Prostate gland (tissue), 2 donors: Measurements from ENCODE around the gene SOX9. TPM values are rescaled to one million over a fixed set of nuclear protein-coding genes. Genes with fewer than 3 reads are reported as not detected.

Source experiments
- DNase-seq: peaks from one replicate; pipeline ENCODE4 v3.0.0-alpha.2; 2019; ENCODE audit warnings: low spot score
- H3K27ac ChIP-seq, 2 donors: fragments of 200-600 bp; sonication (generic); 2 replicates each; pipeline ENCODE4 v1.5.1; 2017 to 2019
- H3K27me3 ChIP-seq: fragments of 200-600 bp; sonication (generic); replicated peaks from 2 replicates; pipeline ENCODE4 v1.5.1; 2019; ENCODE audit not compliant: insufficient read depth
- H3K36me3 ChIP-seq, 2 donors: fragments of 200-600 bp; sonication (generic); 1 replicate in 1 of 2; 2 replicates in 1 of 2; pipeline versions ENCODE4 v1.5.1 to v1.8.1; 2017 to 2019
- H3K4me1 ChIP-seq: fragments of 200-600 bp; sonication (generic); replicated peaks from 2 replicates; pipeline ENCODE4 v1.5.1; 2019
- H3K4me3 ChIP-seq, 2 donors: fragments of 200-600 bp; sonication (generic); 2 replicates each; pipeline ENCODE4 v1.5.1; 2017 to 2019
- H3K9me3 ChIP-seq: fragments of 200-600 bp; sonication (generic); 2 replicates; pipeline ENCODE4 v1.5.1; 2017
- CTCF ChIP-seq, 4 experiments: fragments of 200-600 bp in 2 of 4; fragments of 450-650 bp in 2 of 4; sonication (generic) in 2 of 4; IDR thresholded peaks; 1 replicate in 3 of 4; 2 replicates in 1 of 4; pipeline ENCODE4 v1.5.1; 2016 to 2019; ENCODE audit warnings: antibody characterized with exemption in 4 of 4, mild to moderate bottlenecking in 2 of 4, moderate library complexity in 2 of 4
- POLR2A ChIP-seq: fragments of 450-650 bp; IDR thresholded peaks from one replicate; pipeline ENCODE4 v1.6.1; 2016; ENCODE audit warnings: antibody characterized with exemption, mild to moderate bottlenecking
- POLR2AphosphoS5 ChIP-seq: sonication (generic); formaldehyde crosslinking; IDR thresholded peaks from one replicate; pipeline ENCODE4 v1.6.1; 2017; ENCODE audit warnings: antibody characterized with exemption
- WGBS: methylation state at CpG from one replicate; pipeline ENCODE4 v1.1.5; 2018; 5-methylcytosine and 5-hydroxymethylcytosine counted together
- intact Hi-C: fragments of 100-400 bp; cut with DNase I; formaldehyde crosslinking; loops from one replicate; pipeline ENCODE4 v1.14.2; 2022
- total RNA-seq, 2 donors: library from RNA; depleted of rRNA; stranded (reverse); fragments of >200 nt; gene quantifications; one replicate each; pipeline ENCODE4 v1.1.0, GENCODE V29; 2016

Gene SOX9
- total RNA-seq, 2 donors from 2014 or later, result 92.8 to 204 TPM

GRCh38 chr17:72093707-72094106 is 27.1 kb upstream of the SOX9 start:
- no peak for TF ChIP-seq POLR2AphosphoS5
- TF ChIP-seq CTCF (IDR thresholded peaks at IDR 0.05), result no peak
- no peak for TF ChIP-seq POLR2A
- intact Hi-C loops, result no loop called here
- WGBS, result 90% methylated on average over 3 of the region's 3 CpGs

GRCh38 chr17:72095316-72095715 is 25.5 kb upstream of the SOX9 start:
- TF ChIP-seq POLR2A (no peak), POLR2AphosphoS5 (no peak)
- no peak for DNase-seq
- Histone ChIP-seq H3K4me1 (no peaks in the 10 kb centered on the region), H3K4me3 (no peak overlapping the region), H3K27ac (no peak overlapping the region), H3K36me3 (no peaks in the 10 kb centered on the region), H3K27me3 (peaks cover 2% of the 10 kb centered on the region), H3K9me3 (no peaks in the 10 kb centered on the region)
- intact Hi-C loops, result no loop called here
- WGBS, result 82% methylated on average over 4 of the region's 4 CpGs

More at GRCh38 chr17:72093707-72094106, 27.1 kb upstream of the SOX9 start:
- Histone ChIP-seq H3K27me3 (peaks cover 2% of the 10 kb centered on the region), H3K27ac (no peak overlapping the region), H3K4me3 (no peak overlapping the region), H3K9me3 (no peaks in the 10 kb centered on the region), H3K36me3 (no peaks in the 10 kb centered on the region), H3K4me1 (no peaks in the 10 kb centered on the region)
- DNase-seq, result no peak

- Histone ChIP-seq H3K4me1 (no peaks in the 10 kb centered on the region), H3K27me3 (peaks cover 2% of the 10 kb centered on the region), H3K27ac (no peak overlapping the region), H3K4me3 (no peak overlapping the region), H3K36me3 (no peaks in the 10 kb centered on the region), H3K9me3 (no peaks in the 10 kb centered on the region)
- TF ChIP-seq POLR2AphosphoS5 (no peak), CTCF (IDR thresholded peaks at IDR 0.05) (no peak), POLR2A (no peak)
- intact Hi-C loops, result no loop called here
- 86% methylated on average over 10 of the region's 10 CpGs for WGBS
- DNase-seq, result no peak
Observed at GRCh38 chr17:72097144-72097543, 23.7 kb upstream of the SOX9 start.

GRCh38 chr17:72099919-72100318 is 20.9 kb upstream of the SOX9 start:
- no peak for TF ChIP-seq POLR2A
- TF ChIP-seq POLR2AphosphoS5, result no peak
- TF ChIP-seq CTCF (IDR thresholded peaks at IDR 0.05), result no peak
- intact Hi-C loops, result no loop called here
- 93% methylated on average over 4 of the region's 4 CpGs for WGBS
- H3K27ac ChIP-seq, result no peak overlapping the region
- H3K36me3 ChIP-seq, result no peaks in the 10 kb centered on the region
- no peak overlapping the region for H3K4me3 ChIP-seq
- H3K4me1 ChIP-seq, result no peaks in the 10 kb centered on the region
- peaks cover 2% of the 10 kb centered on the region for H3K27me3 ChIP-seq
- DNase-seq, result no peak
- no peaks in the 10 kb centered on the region for H3K9me3 ChIP-seq

- no peaks in the 10 kb centered on the region for H3K27me3 ChIP-seq
- H3K36me3 ChIP-seq, result no peaks in the 10 kb centered on the region
- H3K4me1 ChIP-seq, result no peaks in the 10 kb centered on the region
- WGBS, result 89% methylated on average over 5 of the region's 5 CpGs
- intact Hi-C loops, result no loop called here
- TF ChIP-seq CTCF (IDR thresholded peaks at IDR 0.05), result no peak
- TF ChIP-seq POLR2AphosphoS5, result no peak
- no peak for TF ChIP-seq POLR2A
- H3K27ac ChIP-seq, result no peak overlapping the region
- H3K4me3 ChIP-seq, result no peak overlapping the region
- no peaks in the 10 kb centered on the region for H3K9me3 ChIP-seq
- DNase-seq, result no peak
Observed at GRCh38 chr17:72100470-72100869, 20.4 kb upstream of the SOX9 start.
